ENCODE results near the gene ANAPC1. TPM values are rescaled to one million over a fixed set of nuclear protein-coding genes. Genes with fewer than 3 reads are reported as not detected.

ANAPC1 gene
- total and polyA plus RNA-seq, 9 of the 15 experiments (the other 6 are each of a cell fraction or from before 2014, with no cell fraction given) = 14.0 to 126 (median 78.2) TPM

DNA sequence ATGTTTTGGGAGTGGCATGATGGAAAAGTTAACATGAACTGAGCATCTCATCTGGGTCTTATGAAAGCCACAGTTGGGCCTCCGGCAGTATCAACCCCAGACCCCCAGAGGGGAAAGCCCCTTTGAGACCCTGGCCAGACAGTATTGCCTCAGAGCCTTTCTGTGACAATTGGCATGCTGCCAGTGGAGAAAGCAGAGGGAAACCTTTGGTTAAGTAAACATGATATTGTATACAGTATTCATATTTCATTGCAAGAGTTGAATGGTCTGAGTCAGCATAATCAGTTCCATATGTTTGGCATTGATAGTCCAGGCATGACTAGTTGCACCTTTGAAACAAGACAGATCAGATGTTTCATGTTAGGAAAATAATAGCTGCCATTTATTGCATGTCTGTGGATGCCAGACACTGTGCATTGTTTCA, 34.4 kb upstream of the ANAPC1 start (continued):
- TF ChIP-seq PBX2 (CRISPR knock-in tag; IDR thresholded peaks at IDR 0.05; ENCODE audit: low read depth) (no peak), PBX2 (tag; conservative IDR thresholded peaks at IDR 0.05; ENCODE audit: low read depth) (peak; percentile 55; the same call in 1 of the 2 replicates), TBP (optimal IDR thresholded peaks at IDR 0.05; ENCODE audit: low read depth, low read length) (no peak), TEAD4 (IDR thresholded peaks at IDR 0.05; ENCODE audit: low read length) (peak; percentile 80), TEAD4 (CRISPR knock-in tag; IDR thresholded peaks at IDR 0.05; ENCODE audit: borderline replicate concordance) (no peak), XRCC3 (IDR thresholded peaks at IDR 0.05) (no peak), FOXK2 (conservative IDR thresholded peaks at IDR 0.05 in 1 of 2, IDR thresholded peaks at IDR 0.05 in 1 of 2; ENCODE audit: low read depth in 2 of 2) (peak; percentile 75 to 82; a peak in 3 of 4 replicates), ATF7 (IDR thresholded peaks at IDR 0.05) (peak; percentile 35; the same call in 1 of the 2 replicates), ZKSCAN8 (CRISPR knock-in tag; IDR thresholded peaks at IDR 0.05) (peak; percentile 78)

GRCh38 chr2:111917106-111917505, 33.1 kb upstream of the ANAPC1 start:
- ATAC-seq (no peak; the same call in 2 of the 3 replicates), DNase-seq (ENCODE audit: extremely low read depth in 1 of 4, low spot score in 3 of 4) (no peak), FAIRE-seq (no peak)
- H3K79me2 ChIP-seq (ENCODE audit: control insufficient read depth, insufficient read depth, low read length) = no peaks in the 10 kb centered on the region
- no peak overlapping the region for H3K27ac ChIP-seq (ENCODE audit: extremely low read depth, low read depth, low read length)
- in situ Hi-C loops (cut with MboI) = no loop called here
- H3K9me3 ChIP-seq (replicated peaks; ENCODE audit: control insufficient read depth, insufficient read depth, low read depth, low read length) = no peaks in the 10 kb centered on the region
- H3K4me1 ChIP-seq (replicated peaks in 1 of 2; ENCODE audit: control insufficient read depth in 2 of 2, insufficient read depth in 2 of 2, low read length in 2 of 2) = peaks cover 8 to 16% of the 10 kb centered on the region in 2 experiments; a peak in 4 of 5 replicates
- no peaks in the 10 kb centered on the region for H4K20me1 ChIP-seq (replicated peaks; ENCODE audit: control insufficient read depth, insufficient read depth, low read length)
- 40% methylated on average over 3 of the region's 3 CpGs for WGBS (ENCODE audit: insufficient coverage, low coverage, missing lambda C conversion rate)
- no peak overlapping the region for H2AFZ ChIP-seq (ENCODE audit: low read depth, low read length)
- no peak overlapping the region for H3K9ac ChIP-seq (ENCODE audit: insufficient read depth in 1 of 2, low read depth in 2 of 2, low read length in 2 of 2)
- no peak overlapping the region for H3K4me3 ChIP-seq
- H3K36me3 ChIP-seq (ENCODE audit: control insufficient read depth, insufficient read depth, low read length) = no peaks in the 10 kb centered on the region
- no peaks in the 10 kb centered on the region for H3K9me1 ChIP-seq (ENCODE audit: control insufficient read depth, insufficient read depth, low read length)
- H3K4me2 ChIP-seq (ENCODE audit: insufficient read depth, low read length) = no peak overlapping the region
- H3K27me3 ChIP-seq (ENCODE audit: control insufficient read depth in 2 of 2, insufficient read depth in 2 of 2, low read length in 2 of 2) = no peaks in the 10 kb centered on the region
- CTCF ChIA-PET (ENCODE audit: low intra/inter-chr PET ratio) = no interaction called here
- POLR2A ChIA-PET = no interaction called here
- intact Hi-C loops (cut with micrococcal nuclease) = no loop called here
- BruUV-seq (replicated peaks) = no TSS peak
- TF ChIP-seq, protein P1, sequence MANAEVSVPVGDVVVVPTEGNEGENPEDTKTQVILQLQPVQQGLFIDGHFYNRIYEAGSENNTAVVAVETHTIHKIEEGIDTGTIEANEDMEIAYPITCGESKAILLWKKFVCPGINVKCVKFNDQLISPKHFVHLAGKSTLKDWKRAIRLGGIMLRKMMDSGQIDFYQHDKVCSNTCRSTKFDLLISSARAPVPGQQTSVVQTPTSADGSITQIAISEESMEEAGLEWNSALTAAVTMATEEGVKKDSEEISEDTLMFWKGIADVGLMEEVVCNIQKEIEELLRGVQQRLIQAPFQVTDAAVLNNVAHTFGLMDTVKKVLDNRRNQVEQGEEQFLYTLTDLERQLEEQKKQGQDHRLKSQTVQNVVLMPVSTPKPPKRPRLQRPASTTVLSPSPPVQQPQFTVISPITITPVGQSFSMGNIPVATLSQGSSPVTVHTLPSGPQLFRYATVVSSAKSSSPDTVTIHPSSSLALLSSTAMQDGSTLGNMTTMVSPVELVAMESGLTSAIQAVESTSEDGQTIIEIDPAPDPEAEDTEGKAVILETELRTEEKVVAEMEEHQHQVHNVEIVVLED (CRISPR knock-in tag; IDR thresholded peaks at IDR 0.05) = no peak
- TF ChIP-seq CEBPB (tag; IDR thresholded peaks at IDR 0.05) = no peak
- TF ChIP-seq ZNF184 (CRISPR knock-in tag; IDR thresholded peaks at IDR 0.05) = no peak
- TF ChIP-seq, protein P2, sequence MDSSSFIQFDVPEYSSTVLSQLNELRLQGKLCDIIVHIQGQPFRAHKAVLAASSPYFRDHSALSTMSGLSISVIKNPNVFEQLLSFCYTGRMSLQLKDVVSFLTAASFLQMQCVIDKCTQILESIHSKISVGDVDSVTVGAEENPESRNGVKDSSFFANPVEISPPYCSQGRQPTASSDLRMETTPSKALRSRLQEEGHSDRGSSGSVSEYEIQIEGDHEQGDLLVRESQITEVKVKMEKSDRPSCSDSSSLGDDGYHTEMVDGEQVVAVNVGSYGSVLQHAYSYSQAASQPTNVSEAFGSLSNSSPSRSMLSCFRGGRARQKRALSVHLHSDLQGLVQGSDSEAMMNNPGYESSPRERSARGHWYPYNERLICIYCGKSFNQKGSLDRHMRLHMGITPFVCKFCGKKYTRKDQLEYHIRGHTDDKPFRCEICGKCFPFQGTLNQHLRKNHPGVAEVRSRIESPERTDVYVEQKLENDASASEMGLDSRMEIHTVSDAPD (CRISPR knock-in tag; IDR thresholded peaks at IDR 0.05) = no peak
- no peak for TF ChIP-seq ZNF134 (CRISPR knock-in tag; conservative IDR thresholded peaks at IDR 0.05)
- no peak for TF ChIP-seq KLF1 (tag; IDR thresholded peaks at IDR 0.05)
- TF ChIP-seq NFRKB (IDR thresholded peaks at IDR 0.05; ENCODE audit: low read depth) = no peak
- no peak for TF ChIP-seq NCOA4 (IDR thresholded peaks at IDR 0.05; ENCODE audit: partially characterized antibody)

All from K562 (cell line).